ENCODE data around the gene KRTAP5-6. TPM values are rescaled to one million over a fixed set of nuclear protein-coding genes. Genes with fewer than 3 reads are reported as not detected.
"Not testable (repeated sequence)": the region's sequence is repeated elsewhere in the genome, so short reads cannot be mapped to it uniquely, and the experiment has no call there.

The KRTAP5-6 gene
- total RNA-seq, 2 experiments from 2014 or later = not detected

DNA sequence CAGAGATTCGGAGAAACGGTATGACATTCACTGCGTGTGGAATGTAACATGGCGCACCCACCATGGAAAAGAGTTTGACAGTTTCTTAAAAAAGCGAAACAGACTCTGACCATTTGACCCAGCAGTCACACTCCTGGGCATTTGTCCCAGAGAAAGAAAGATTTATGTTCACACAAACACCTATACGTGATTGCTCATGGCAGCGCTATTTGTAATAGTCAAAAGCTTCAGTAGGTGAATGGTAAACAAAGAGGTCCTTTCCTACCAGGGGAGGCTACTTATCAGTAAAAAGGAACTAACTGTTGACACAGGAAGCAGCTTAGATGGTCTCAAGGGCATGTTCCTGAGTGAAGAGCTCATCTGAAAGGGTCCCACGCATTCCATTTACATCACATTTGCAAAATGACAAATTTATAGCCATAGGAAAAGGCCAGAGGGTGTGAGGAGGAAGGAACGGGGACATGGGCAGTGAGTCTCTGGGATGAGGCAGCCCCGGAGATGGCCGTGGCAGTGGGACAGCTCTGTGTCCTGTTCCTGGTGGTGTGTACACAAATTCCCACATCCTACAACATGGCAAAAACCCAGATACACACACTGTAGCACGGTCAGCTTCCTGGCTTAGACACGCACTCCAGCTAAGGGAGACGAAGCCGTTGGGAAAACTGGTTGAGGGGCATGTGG lies 14.6 kb upstream of the KRTAP5-6 start:
- CTCF ChIA-PET = interaction anchor here (0.5 to 1.9 kb wide), 3 partner anchors 11 to 30 kb away, joined by 3 to 9 read pairs (median 8); no protein-coding TSS in a partner anchor
- Mint-ChIP-seq H3K9me3 (no peaks in the 10 kb centered on the region), H3K36me3 (ENCODE audit: low read depth) (no peaks in the 10 kb centered on the region), H3K27me3 (peaks cover 4% of the 10 kb centered on the region), H3K27ac (no peak overlapping the region), H3K4me3 (no peak overlapping the region), H3K4me1 (no peaks in the 10 kb centered on the region)
- POLR2A ChIA-PET = no interaction called here
- DNase-seq = no peak

DNA sequence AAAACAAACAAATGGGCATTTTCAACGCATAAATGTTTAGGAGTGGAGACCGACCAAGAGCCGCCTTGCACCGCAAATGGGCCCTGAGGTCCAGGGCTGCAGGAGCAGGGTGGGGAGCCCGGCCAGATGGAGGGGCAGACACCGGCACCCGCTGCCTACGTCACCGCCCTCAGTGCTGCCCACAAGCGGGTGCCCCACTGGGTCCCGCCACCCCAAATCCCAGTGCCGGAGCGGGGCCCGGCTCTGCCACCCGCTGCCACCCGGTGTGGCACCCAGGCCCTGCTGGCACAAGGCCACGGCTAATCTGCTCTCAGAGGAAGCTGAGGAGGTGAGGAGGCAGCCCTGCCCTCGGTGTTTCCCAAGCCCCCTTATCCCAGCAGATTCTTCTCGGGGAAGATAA lies 13.8 kb upstream of the KRTAP5-6 start:
- CTCF ChIA-PET = interaction anchor here (1.6 to 1.9 kb wide), 2 partner anchors 10 to 30 kb away, joined by 8 to 9 read pairs; no protein-coding TSS in a partner anchor
- H3K27ac Mint-ChIP-seq; H3K36me3 Mint-ChIP-seq (ENCODE audit: low read depth); DNase-seq; H3K27me3 Mint-ChIP-seq; POLR2A ChIA-PET; H3K4me3 Mint-ChIP-seq; H3K9me3 Mint-ChIP-seq; H3K4me1 Mint-ChIP-seq: not testable (repeated sequence)

DNA sequence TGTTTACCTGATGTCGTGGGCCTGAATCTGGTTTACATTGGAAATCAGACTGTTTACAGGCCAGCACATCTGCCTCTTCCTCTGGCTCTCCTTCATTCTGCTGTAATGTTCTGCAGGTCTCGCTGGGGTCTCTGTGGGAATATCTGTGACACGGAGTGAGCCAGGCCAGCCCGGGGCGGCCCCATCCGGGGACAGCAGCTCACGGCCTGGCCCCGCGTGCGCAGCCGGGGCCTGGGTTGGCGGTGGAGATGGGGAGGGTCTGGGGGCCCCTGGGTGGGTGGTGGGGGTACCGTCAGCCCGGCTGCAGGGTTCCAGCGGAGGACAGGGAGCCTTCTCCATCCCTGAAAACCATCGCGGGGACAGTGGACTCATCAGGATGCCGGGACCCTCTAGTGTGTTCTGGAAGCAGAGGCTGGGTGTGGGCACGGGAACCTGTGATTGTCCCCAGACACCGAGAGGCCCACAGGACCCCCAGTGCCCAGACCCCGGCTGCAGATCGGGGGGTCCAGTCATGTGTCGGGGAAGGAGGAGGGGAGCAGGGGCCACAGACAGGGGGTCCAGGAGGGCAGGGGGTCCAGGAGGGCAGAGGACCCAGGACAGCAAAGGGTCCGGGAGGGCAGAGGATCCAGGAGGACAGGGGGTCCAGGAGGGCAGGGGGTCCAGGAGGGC lies 13.0 kb upstream of the KRTAP5-6 start:
- POLR2A ChIA-PET; H3K36me3 Mint-ChIP-seq (ENCODE audit: low read depth); H3K27me3 Mint-ChIP-seq; H3K4me3 Mint-ChIP-seq; DNase-seq; H3K9me3 Mint-ChIP-seq; CTCF ChIA-PET; H3K27ac Mint-ChIP-seq; H3K4me1 Mint-ChIP-seq: not testable (repeated sequence)

DNA sequence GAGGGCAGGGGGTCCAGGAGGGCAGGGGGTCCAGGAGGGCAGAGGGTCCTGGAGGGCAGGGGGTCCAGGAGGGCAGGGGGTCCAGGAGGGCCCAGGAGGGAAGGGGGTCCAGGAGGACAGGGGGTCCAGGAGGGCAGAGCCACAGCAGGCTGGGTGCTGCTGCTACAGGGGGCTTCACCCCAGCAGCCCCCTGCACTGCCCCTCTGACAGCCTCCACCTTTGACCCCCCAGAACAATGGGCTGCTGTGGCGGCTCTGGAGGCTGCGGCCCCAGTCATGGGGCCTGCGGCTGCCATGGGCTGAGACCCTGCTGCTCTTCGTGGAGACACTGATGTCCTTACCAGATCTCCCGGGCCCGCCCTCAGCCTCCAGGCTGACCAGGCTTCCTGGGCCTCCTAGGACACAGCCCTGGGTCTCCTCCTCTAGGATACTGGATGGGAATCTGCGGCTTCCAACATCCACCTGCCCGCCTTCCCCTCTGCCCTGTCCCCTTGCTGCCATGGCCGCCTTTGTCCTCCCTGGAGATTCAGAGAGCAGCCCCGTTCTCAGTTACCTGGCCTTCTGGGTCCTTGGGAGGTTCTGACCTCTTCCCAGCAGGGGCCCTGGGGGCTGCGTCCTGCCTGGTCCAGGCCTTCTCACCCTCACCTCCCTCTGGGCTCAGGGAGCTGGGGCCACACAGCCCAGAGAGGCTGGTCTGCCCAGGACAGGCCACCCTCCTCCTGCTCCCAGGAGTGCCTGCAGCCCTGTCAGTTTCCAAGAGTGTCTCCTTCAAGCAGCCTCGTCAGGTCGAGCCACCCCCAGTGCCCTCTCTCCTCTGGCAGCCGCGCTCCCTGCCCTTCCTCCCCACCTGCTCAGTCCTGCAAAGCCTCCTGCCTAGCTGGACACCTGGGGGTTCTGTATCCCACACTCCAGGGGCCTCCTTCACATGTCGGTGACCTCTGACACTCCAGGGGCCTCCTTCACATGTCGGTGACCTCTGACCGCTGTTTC lies 11.8 kb upstream of the KRTAP5-6 start:
- POLR2A ChIA-PET; H3K27me3 Mint-ChIP-seq; H3K4me3 Mint-ChIP-seq; CTCF ChIA-PET; H3K9me3 Mint-ChIP-seq; H3K27ac Mint-ChIP-seq; H3K36me3 Mint-ChIP-seq (ENCODE audit: low read depth); DNase-seq; H3K4me1 Mint-ChIP-seq: not testable (repeated sequence)

DNA sequence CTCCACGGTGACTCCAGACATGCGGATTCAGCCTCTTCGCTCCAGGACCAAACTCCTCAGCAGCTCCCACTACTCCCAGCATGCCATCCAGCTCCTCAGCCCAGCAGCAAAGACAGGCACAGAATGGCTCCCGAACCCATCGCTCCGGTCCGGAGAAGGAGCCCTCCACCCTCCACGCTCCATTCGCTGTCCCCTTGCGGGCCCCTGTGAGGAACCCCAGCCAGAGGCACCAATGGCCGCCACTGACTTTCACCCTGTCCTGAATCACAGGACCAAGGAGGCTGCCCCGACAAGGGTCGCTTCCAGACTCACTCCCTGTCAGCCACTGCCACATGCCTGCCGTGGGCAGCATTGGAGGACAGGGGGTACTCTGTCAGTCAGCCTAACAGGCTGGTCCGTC lies 10.8 kb upstream of the KRTAP5-6 start:
- H3K4me3 Mint-ChIP-seq; CTCF ChIA-PET; H3K4me1 Mint-ChIP-seq; DNase-seq; POLR2A ChIA-PET; H3K27ac Mint-ChIP-seq; H3K36me3 Mint-ChIP-seq (ENCODE audit: low read depth); H3K9me3 Mint-ChIP-seq: not testable (repeated sequence)
- H3K27me3 Mint-ChIP-seq = peaks cover 13% of the 10 kb centered on the region

DNA sequence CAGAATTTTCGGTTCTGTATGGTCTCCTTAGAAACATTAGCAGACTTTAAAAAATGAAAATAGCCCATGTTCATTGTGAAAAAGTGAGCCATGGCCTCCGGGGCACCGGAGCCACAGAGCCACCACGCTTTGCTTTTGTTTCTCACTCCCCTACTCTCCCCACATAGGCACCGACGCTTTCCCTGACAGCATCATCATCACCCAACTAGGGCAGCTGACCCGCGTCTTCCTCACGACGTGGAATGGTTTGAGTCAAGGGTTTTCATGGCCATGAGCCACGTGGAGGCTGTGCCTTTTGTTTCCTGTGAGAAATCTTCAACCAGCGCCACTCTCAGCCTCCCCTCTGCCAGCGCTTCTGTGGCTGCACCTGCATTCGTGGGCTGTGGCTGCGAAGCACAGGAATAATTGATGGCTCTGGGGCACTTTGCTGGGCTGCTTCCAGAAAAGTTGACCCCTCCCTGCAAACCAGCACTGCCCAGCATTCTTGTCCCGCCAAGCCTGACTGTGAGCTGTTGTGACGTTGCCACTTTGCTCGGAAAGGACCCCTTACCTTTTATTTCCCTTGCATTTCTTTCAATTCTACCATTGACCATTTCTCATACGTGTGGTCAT lies 8.6 kb upstream of the KRTAP5-6 start:
- H3K27ac Mint-ChIP-seq; H3K9me3 Mint-ChIP-seq; CTCF ChIA-PET; H3K4me1 Mint-ChIP-seq; POLR2A ChIA-PET; DNase-seq; H3K36me3 Mint-ChIP-seq (ENCODE audit: low read depth); H3K4me3 Mint-ChIP-seq: not testable (repeated sequence)
- peaks cover 23% of the 10 kb centered on the region for H3K27me3 Mint-ChIP-seq

DNA sequence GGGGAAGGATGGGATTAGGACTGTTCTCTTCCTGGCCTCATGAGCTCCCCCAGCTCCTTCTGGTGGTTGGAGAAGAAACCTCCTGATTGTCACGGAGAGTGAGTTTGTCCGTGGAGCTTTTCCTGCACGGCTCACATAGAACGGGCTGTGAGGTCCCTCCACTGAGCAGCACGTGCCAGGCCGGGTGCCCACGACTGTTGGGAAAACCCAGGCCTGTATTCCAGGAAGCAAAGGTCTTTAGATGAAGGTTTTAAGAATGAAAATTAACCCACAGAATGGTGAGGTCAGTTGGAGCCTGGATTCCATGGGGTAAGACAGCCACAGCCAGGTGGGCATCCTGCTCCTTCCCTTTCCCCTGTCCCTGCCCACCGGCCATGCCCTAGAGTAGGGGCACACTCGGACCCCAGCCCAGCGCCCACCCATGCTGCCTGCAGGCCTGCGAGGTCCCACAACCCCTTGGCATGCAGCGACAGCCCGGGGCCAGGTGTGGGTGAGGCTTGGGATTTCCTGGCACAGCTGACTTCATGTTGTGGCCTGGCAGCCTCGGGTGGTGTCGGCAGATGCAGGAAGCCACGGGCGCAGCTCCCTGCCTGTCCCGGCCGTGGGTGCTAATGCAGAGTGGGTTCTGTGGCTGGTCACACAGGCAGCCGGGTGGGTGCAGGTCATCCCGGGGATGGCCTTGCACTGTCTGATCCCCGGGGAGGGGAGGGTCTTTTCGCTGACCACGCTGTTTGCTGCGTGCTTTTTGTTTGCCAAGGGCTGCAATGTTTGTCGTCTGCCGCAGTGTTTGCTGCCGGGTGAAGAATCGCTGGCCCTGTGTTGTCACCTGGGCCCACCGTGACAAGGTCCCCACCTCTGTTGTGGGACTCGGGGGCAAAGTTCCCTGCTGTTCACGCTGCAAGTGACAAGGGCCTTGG lies 7.5 kb upstream of the KRTAP5-6 start:
- POLR2A ChIA-PET; DNase-seq; H3K36me3 Mint-ChIP-seq (ENCODE audit: low read depth); H3K27ac Mint-ChIP-seq; H3K4me3 Mint-ChIP-seq; H3K9me3 Mint-ChIP-seq; H3K4me1 Mint-ChIP-seq: not testable (repeated sequence)
- peaks cover 23% of the 10 kb centered on the region for H3K27me3 Mint-ChIP-seq
- CTCF ChIA-PET = interaction anchor here (2.4 kb wide), 1 partner anchor 37 kb away, joined by 10 read pairs; no protein-coding TSS in a partner anchor

DNA sequence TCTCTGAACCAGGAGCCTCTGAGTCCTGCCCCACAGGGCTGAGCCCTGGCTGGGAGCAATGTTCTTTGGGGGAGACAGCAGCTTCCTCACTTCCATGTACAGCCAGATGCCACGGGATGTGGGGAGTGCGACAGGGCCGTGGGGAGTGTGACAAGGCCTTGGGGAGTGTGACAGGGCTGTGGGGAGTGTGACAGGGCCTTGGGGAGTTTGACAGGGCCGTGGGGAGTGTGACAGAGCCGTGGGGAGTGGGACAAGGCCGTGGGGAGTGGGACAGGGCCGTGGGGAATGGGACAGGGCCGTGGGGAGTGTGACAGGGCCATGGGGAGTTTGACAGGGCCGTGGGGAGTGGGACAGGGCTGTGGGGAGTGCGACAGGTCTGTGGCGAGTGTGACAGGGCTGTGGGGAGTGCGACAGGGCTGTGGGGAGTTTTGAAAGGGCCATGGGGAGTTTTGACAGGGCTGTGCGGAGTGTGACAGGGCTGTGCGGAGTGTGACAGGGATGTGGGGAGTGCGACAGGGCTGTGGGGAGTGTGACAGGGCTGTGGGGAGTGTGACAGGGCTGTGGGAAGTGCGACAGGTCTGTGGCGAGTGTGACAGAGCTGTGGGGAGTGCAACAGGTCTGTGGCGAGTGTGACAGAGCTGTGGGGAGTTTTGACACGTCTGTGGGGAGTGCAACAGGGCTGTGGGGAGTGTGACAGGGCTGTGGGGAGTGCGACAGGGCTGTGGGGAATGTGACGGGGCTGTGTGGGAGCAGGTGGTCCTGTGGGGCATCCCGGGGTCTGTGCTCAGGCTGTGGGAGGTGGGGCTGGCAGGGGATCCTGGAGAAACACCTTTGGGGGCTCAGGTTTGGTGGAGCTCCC lies 6.6 kb upstream of the KRTAP5-6 start:
- no peak for DNase-seq
- no peak overlapping the region for H3K4me3 Mint-ChIP-seq
- ChIA-PET CTCF (interaction anchor here (1.7 to 5.4 kb wide), 3 partner anchors 12 to 142 kb away, joined by 6 to 287 read pairs (median 10); partner anchors contain the start of gene SYT8), POLR2A (interaction anchor here (1.3 kb wide), 1 partner anchor 38 kb away, joined by 3 read pairs; no protein-coding TSS in a partner anchor)
- H3K27ac Mint-ChIP-seq = no peak overlapping the region
- no peaks in the 10 kb centered on the region for H3K9me3 Mint-ChIP-seq
- no peaks in the 10 kb centered on the region for H3K36me3 Mint-ChIP-seq (ENCODE audit: low read depth)
- H3K4me1 Mint-ChIP-seq = peaks cover 4% of the 10 kb centered on the region
- peaks cover 23% of the 10 kb centered on the region for H3K27me3 Mint-ChIP-seq

DNA sequence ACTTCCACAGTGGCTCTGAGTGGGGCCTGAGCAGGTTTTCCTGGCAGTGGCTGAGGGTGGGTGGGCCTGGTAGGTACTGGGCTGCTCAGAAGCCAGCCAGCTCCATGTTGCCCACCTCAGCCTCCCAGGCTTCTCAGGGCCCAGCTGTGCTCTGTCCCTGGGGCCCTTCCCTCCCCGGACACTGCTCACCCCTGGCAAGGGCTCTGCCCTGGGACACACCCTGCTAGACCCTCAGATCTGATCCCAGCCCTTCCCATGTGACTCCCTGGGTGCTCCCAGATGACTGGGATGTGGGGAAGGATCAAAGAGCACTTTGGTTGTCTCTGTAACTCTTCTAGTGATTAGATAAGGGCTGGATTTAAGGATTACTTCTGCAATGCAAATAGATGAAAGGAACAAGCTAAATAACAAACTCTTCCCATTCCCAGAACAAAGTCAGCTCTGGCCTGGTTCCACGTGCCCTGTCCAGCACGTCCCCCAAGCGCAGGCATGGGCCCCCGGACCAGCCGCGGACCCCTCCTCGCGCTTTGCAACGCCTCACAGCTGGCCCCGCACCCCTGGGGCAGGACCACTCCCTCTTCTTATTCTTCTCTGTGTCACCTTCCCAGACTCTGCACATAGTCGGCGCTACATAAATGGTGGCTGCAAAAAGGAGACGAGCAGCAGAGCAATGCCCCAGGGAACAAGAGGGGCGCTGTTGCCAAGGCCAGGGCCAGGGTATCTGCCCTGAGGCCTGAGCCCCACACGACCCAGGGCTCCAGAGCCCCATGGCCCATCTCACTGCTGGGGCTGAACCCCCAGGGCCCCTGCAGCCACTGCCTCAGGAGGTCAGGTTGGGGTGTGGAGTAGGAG lies 5.7 kb upstream of the KRTAP5-6 start:
- CTCF ChIA-PET = interaction anchor here (0.7 to 5.4 kb wide), 5 partner anchors 12 to 460 kb away, joined by 3 to 287 read pairs (median 6); partner anchors contain the start of gene SYT8
- Mint-ChIP-seq H3K36me3 (ENCODE audit: low read depth) (no peaks in the 10 kb centered on the region), H3K9me3 (no peaks in the 10 kb centered on the region), H3K4me1 (peaks cover 4% of the 10 kb centered on the region), H3K27ac (no peak overlapping the region), H3K27me3 (peaks cover 30% of the 10 kb centered on the region), H3K4me3 (no peak overlapping the region)
- DNase-seq = no peak
- POLR2A ChIA-PET = interaction anchor here (1.3 kb wide), 1 partner anchor 39 kb away, joined by 3 read pairs; no protein-coding TSS in a partner anchor

DNA sequence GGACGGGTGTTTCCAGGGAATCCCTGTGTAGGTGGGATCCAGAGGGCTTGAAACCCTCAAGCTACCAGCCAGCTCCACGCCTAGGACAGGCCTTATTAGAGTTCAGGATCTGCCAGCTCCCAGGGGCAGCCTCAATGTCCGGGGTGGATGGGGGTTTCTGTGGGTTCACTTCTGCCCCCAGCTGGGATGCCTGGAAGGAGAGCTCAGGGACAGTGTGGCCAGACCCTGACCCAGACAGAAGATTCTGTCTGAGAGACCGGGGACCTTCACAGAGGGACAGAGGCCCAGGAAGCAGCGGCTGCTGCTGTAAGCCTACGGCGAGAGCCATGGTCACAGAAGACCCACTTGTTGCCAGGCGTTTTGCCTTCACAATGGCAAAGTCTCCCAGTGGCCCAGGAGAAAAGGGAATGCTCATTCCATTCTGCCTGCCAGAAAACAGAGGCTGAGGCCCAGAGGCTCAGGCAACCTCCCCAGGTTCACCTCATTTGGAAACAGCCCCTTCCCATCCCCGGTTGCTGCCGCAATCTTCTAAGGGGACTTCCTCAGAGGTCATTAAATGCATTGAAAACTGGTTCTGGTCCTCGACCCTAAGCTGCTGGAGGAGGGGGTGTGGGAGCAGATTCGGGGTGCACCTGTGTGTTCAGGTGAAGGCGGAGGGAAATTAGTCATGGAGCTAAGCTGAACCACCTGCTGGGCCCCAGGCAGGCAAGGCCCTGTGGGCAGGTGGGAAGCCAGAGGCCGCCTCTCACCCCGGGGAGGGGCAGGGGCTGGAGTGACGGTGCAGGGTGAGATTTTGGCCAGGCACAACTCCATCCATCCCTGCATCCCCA lies 4.9 kb upstream of the KRTAP5-6 start:
- Mint-ChIP-seq H3K9me3 (no peaks in the 10 kb centered on the region), H3K4me3 (no peak overlapping the region), H3K4me1 (peaks cover 4% of the 10 kb centered on the region), H3K27me3 (peaks cover 32% of the 10 kb centered on the region), H3K27ac (no peak overlapping the region), H3K36me3 (ENCODE audit: low read depth) (no peaks in the 10 kb centered on the region)
- ChIA-PET CTCF (interaction anchor here (0.7 to 5.4 kb wide), 10 partner anchors 10 to 459 kb away, joined by 3 to 287 read pairs (median 7); partner anchors contain the start of gene SYT8), POLR2A (interaction anchor here (1.3 to 2.0 kb wide), 2 partner anchors 40 kb away, joined by 3 to 5 read pairs; no protein-coding TSS in a partner anchor)
- no peak for DNase-seq

All from activated CD4-positive, alpha-beta memory T cell treated with anti-CD3 and anti-CD28 coated beads, Interleukin-2, amount 10 ng/mL, durations not matched to agents 7 days and 5 days (primary cell).